WERI-Rb-1 (cell line): ENCODE results near the gene ORMDL1.
A peak's percentile ranks its signal among the peaks of the same experiment; 100 is the strongest.

Experiments used
- DNase-seq: peaks from one replicate; pipeline ENCODE4 v3.0.0-alpha.2; 2020
- H3K27ac ChIP-seq: fragments of 250-450 bp; sonication (Bioruptor Pico); 2 replicates; pipeline ENCODE4 v1.5.1; 2020; ENCODE audit warnings: mild to moderate bottlenecking, moderate library complexity
- H3K27me3 ChIP-seq: fragments of 250-450 bp; sonication (Bioruptor Pico); 2 replicates; pipeline ENCODE4 v1.5.1; 2021; ENCODE audit warnings: mild to moderate bottlenecking, low read depth, moderate library complexity; ENCODE audit not compliant: insufficient read depth, severe bottlenecking
- H3K36me3 ChIP-seq: fragments of 250-450 bp; sonication (Bioruptor Pico); 2 replicates; pipeline ENCODE4 v1.5.1; 2020; ENCODE audit warnings: mild to moderate bottlenecking, moderate library complexity
- H3K4me3 ChIP-seq: 2 replicates; pipeline ENCODE4 v1.5.1; 2011; ENCODE audit warnings: low read depth, mild to moderate bottlenecking, control low read depth, low read length
- H3K9me3 ChIP-seq: fragments of 250-450 bp; sonication (Bioruptor Pico); 2 replicates; pipeline ENCODE4 v1.5.1; 2021; ENCODE audit warnings: mild to moderate bottlenecking, moderate library complexity; ENCODE audit not compliant: severe bottlenecking
- CTCF ChIP-seq: IDR thresholded peaks from 2 replicates; pipeline ENCODE4 v1.5.1; 2011; ENCODE audit warnings: low read depth, mild to moderate bottlenecking, control low read depth, inconsistent platforms, low read length

Gene ORMDL1

GRCh38 chr2:189783927-189784867 is at the start of gene ORMDL1, which contains the start of gene PMS1:
Gene ORMDL1, minus strand, starts transcription at chr2:189784339. Its CDS starts 1,744 bp downstream, at chr2:189782595.
Gene PMS1, plus strand, starts transcription at chr2:189784450. Its CDS starts 7,360 bp downstream, at chr2:189791810.
- peak within 1 kb of the TSS; percentile 99 for H3K27ac ChIP-seq
- peak; percentile 95 for DNase-seq

GRCh38 chr2:189830510-189830909 is 46.4 kb upstream of the ORMDL1 start:
- Histone ChIP-seq H3K9me3 (no peaks in the 10 kb centered on the region), H3K27me3 (no peaks in the 10 kb centered on the region), H3K36me3 (peaks cover 18% of the 10 kb centered on the region), H3K27ac (no peak overlapping the region), H3K4me3 (no peak overlapping the region)
- no peak for DNase-seq
- no peak for TF ChIP-seq CTCF

More at GRCh38 chr2:189783927-189784867, at the start of gene ORMDL1, which contains the start of gene PMS1:
- TF ChIP-seq CTCF, result no peak
- no peaks in the 10 kb centered on the region for H3K27me3 ChIP-seq
- peak within 1 kb of the TSS; percentile 97 for H3K4me3 ChIP-seq
- peaks cover 47% of the 10 kb centered on the region for H3K36me3 ChIP-seq
- no peaks in the 10 kb centered on the region for H3K9me3 ChIP-seq

GRCh38 chr2:189829102-189829833 is 45.1 kb upstream of the ORMDL1 start:
- TF ChIP-seq CTCF, result no peak
- no peak for DNase-seq
- Histone ChIP-seq H3K27me3 (no peaks in the 10 kb centered on the region), H3K27ac (no peak overlapping the region), H3K9me3 (no peaks in the 10 kb centered on the region), H3K36me3 (peaks cover 18% of the 10 kb centered on the region), H3K4me3 (no peak overlapping the region)

GRCh38 chr2:189826039-189826438 is 41.9 kb upstream of the ORMDL1 start:
- Histone ChIP-seq H3K27me3 (no peaks in the 10 kb centered on the region), H3K9me3 (no peaks in the 10 kb centered on the region), H3K36me3 (peaks cover 10% of the 10 kb centered on the region), H3K27ac (no peak overlapping the region), H3K4me3 (no peak overlapping the region)
- no peak for TF ChIP-seq CTCF
- no peak for DNase-seq

- TF ChIP-seq CTCF, result no peak
- no peak overlapping the region for H3K27ac ChIP-seq
- peaks cover 16% of the 10 kb centered on the region; the same call in 1 of the 2 replicates for H3K36me3 ChIP-seq
- H3K9me3 ChIP-seq, result no peaks in the 10 kb centered on the region
- H3K4me3 ChIP-seq, result no peak overlapping the region
- H3K27me3 ChIP-seq, result no peaks in the 10 kb centered on the region
- DNase-seq, result no peak
Measured at GRCh38 chr2:189824694-189825396, 40.7 kb upstream of the ORMDL1 start.
